ENCODE results near the gene EVX2. TPM values are rescaled to one million over a fixed set of nuclear protein-coding genes. Genes with fewer than 3 reads are reported as not detected.

EVX2 gene
- total RNA-seq, 2 donors from 2014 or later: 1.2 to 1.6 TPM

DNA sequence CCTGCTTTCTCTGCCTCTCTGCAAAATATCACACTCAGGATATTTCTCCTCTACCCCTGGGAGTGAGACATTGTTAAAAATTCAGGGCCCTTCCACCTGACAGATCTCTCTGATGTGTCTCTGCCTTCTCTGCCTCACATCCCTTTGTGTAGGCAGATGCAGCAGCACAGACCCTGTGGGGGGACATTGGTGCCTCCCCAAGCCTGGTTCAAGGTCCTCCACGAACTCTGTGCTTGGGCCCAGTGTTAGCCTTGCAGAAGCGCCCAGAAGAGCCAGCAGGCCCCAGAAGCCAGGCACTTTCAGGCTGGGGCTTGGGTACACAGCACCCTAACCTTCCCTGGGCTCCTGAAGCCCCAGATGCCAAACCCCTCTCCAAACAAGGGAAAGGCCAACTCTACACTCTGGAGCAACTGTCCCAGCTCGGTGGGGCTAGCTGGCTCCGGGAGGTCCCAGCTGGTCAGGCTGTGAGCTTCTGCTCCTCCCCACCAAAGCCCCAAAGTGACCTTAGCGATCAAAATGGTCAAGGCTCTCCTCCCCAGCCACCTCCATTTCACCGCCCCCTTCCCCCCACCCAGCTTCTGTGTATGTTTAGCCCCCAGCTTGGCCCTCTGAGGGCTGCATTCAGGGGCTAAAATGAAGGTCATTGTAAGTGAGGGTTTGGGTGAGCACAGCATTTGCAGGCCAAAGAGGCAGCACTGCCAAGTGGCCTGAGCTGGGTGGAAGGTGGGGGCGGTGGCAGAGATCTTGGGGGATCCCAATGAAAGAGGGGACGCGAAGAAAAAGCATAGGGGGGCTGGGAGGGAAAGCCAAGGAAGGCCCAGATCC, 41.4 kb upstream of the EVX2 start:
- intact Hi-C loops (cut with DNase I): loop anchor here (5.0 to 10.0 kb wide), 3 partner anchors 512 to 1022 kb away; no protein-coding TSS in a partner anchor
- TF ChIP-seq, protein P1, sequence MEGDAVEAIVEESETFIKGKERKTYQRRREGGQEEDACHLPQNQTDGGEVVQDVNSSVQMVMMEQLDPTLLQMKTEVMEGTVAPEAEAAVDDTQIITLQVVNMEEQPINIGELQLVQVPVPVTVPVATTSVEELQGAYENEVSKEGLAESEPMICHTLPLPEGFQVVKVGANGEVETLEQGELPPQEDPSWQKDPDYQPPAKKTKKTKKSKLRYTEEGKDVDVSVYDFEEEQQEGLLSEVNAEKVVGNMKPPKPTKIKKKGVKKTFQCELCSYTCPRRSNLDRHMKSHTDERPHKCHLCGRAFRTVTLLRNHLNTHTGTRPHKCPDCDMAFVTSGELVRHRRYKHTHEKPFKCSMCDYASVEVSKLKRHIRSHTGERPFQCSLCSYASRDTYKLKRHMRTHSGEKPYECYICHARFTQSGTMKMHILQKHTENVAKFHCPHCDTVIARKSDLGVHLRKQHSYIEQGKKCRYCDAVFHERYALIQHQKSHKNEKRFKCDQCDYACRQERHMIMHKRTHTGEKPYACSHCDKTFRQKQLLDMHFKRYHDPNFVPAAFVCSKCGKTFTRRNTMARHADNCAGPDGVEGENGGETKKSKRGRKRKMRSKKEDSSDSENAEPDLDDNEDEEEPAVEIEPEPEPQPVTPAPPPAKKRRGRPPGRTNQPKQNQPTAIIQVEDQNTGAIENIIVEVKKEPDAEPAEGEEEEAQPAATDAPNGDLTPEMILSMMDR (IDR thresholded peaks at IDR 0.05): no peak
- no peak for TF ChIP-seq POLR2AphosphoS5 (IDR thresholded peaks at IDR 0.05)
- no peak for TF ChIP-seq POLR2A (IDR thresholded peaks at IDR 0.05)
- Histone ChIP-seq H3K27me3 (replicated peaks; ENCODE audit: insufficient read depth) (no peaks in the 10 kb centered on the region), H3K27ac (peak overlapping the region in 1 of 2 donors; percentile 62), H3K4me1 (replicated peaks) (no peaks in the 10 kb centered on the region), H3K36me3 (no peaks in the 10 kb centered on the region), H3K9me3 (no peaks in the 10 kb centered on the region), H3K4me3 (no peak overlapping the region)
- 78% methylated on average over 9 of the region's 9 CpGs for WGBS
- DNase-seq (ENCODE audit: low spot score): no peak

GRCh38 chr2:176124110-176124946, 40.6 kb upstream of the EVX2 start:
- no peaks in the 10 kb centered on the region for H3K9me3 ChIP-seq
- H3K4me1 ChIP-seq (replicated peaks): no peaks in the 10 kb centered on the region
- no peaks in the 10 kb centered on the region for H3K36me3 ChIP-seq
- intact Hi-C loops (cut with DNase I): loop anchor here (5.0 to 10.0 kb wide), 2 partner anchors 513 to 690 kb away; no protein-coding TSS in a partner anchor
- DNase-seq (ENCODE audit: low spot score): no peak
- no peak for TF ChIP-seq POLR2AphosphoS5 (IDR thresholded peaks at IDR 0.05)
- TF ChIP-seq, protein P1 (IDR thresholded peaks at IDR 0.05): no peak
- TF ChIP-seq POLR2A (IDR thresholded peaks at IDR 0.05): no peak
- H3K27me3 ChIP-seq (replicated peaks; ENCODE audit: insufficient read depth): no peaks in the 10 kb centered on the region
- H3K27ac ChIP-seq: peak overlapping the region in 1 of 2 donors; percentile 62
- H3K4me3 ChIP-seq: peak overlapping the region in 1 of 2 donors; percentile 29
- 83% methylated on average over 34 of the region's 34 CpGs for WGBS

GRCh38 chr2:176123411-176124109, 39.8 kb upstream of the EVX2 start:
- DNase-seq (ENCODE audit: low spot score): no peak
- peak overlapping the region in 1 of 2 donors; percentile 62 for H3K27ac ChIP-seq
- H3K4me1 ChIP-seq (replicated peaks): no peaks in the 10 kb centered on the region
- no peaks in the 10 kb centered on the region for H3K36me3 ChIP-seq
- no peaks in the 10 kb centered on the region for H3K9me3 ChIP-seq
- H3K4me3 ChIP-seq: peak overlapping the region; percentile 17 to 29
- no peak for TF ChIP-seq POLR2A (IDR thresholded peaks at IDR 0.05)
- no peak for TF ChIP-seq POLR2AphosphoS5 (IDR thresholded peaks at IDR 0.05)
- TF ChIP-seq, protein P1 (IDR thresholded peaks at IDR 0.05): no peak
- WGBS: 67% methylated on average over 40 of the region's 40 CpGs
- intact Hi-C loops (cut with DNase I): loop anchor here (5.0 to 10.0 kb wide), 2 partner anchors 514 to 691 kb away; no protein-coding TSS in a partner anchor
- H3K27me3 ChIP-seq (replicated peaks; ENCODE audit: insufficient read depth): no peaks in the 10 kb centered on the region

- Histone ChIP-seq H3K27ac (peak within 1 kb of the TSS; percentile 29 to 62), H3K36me3 (no peaks in the 10 kb centered on the region), H3K4me1 (replicated peaks) (no peaks in the 10 kb centered on the region), H3K9me3 (no peaks in the 10 kb centered on the region), H3K27me3 (replicated peaks; ENCODE audit: insufficient read depth) (peaks cover 3% of the 10 kb centered on the region), H3K4me3 (peak within 1 kb of the TSS; percentile 17 to 29)
- 62% methylated on average over 79 of the region's 84 CpGs for WGBS
- TF ChIP-seq, protein P1 (IDR thresholded peaks at IDR 0.05): no peak
- TF ChIP-seq POLR2A (IDR thresholded peaks at IDR 0.05) (no peak), POLR2AphosphoS5 (IDR thresholded peaks at IDR 0.05) (no peak)
- intact Hi-C loops (cut with DNase I): loop anchor here (5.0 to 10.0 kb wide), 2 partner anchors 514 to 692 kb away; no protein-coding TSS in a partner anchor
- no peak for DNase-seq (ENCODE audit: low spot score)
Observed at GRCh38 chr2:176122683-176123410, 39.1 kb upstream of the EVX2 start, which contains the start of gene HOXD9. TSS of gene HOXD9 (plus strand) at chr2:176122719. CDS start at chr2:176122769, 50 bp downstream.

Measured in prostate gland (tissue), 2 donors.